Measurements from ENCODE around the gene FANCI.
A peak's percentile ranks its signal among the peaks of the same experiment; 100 is the strongest.

Gene FANCI

DNA sequence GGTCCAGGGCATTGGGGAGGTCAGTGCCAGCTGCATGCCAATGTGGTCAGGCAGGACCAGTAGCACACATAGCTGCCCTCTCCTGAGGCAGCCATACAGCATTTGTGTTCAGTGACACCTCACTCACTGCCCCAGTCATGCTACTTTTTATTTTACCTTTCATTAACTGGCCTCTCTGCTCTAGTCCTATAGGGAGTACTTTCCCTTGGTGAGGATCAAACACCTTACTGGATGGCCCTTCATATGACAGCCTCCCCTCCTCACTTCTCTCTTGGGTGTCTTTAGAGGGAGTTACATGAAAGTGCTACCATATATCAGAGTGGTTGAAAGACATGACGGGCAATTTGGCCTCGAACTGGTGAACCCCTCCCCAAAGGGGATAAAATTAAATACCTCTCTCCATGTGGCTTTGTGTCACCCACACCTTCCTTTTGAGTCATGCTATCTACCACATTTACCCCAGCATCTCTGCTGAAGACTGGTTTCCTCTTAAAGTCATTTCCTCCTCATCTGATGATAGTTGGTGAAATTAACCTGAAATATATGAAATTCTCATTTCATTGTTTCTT is 40.0 kb upstream of the FANCI start:
- Histone ChIP-seq H3K4me1 (ENCODE audit: control insufficient read depth, insufficient read depth, low read length) (peaks cover 27% of the 10 kb centered on the region), H3K4me3 (ENCODE audit: low read depth, low read length) (no peak overlapping the region), H3K36me3 (ENCODE audit: control insufficient read depth, insufficient read depth, low read length) (no peaks in the 10 kb centered on the region), H3K9ac (ENCODE audit: low read depth, low read length) (no peak overlapping the region), H3K27ac (ENCODE audit: low read depth, low read length) (no peak overlapping the region), H3K9me3 (ENCODE audit: control insufficient read depth, insufficient read depth, low read length) (no peaks in the 10 kb centered on the region), H3K27me3 (ENCODE audit: control insufficient read depth, insufficient read depth, low read length) (no peaks in the 10 kb centered on the region)

DNA sequence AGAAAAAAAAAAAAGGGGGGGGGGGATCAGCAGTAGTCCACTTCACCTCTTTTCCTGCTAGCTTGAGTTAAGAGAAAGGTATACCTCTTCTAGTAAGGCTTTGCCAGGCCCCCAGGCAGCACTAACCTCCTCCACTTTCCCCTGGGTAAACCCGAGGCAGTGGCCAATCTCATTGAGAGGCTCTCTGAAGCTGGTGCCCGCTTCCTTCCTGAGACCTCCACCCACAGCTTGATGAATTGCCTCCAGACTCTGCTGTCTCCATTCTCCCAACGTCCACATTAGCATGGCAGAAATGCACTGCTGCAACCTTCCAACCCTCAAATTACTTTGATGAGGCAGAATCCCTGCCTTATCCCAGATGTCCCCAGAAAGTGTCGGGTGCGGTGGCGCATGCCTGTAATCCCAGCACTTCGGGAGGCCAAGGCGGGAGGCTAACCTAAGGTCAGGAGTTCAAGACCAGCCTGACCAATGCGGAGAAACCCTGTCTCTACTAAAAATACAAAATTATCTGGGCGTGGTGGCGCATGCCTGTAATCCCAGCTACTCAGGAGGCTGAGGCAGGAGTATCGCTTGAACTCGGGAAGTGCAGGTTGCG is 37.7 kb upstream of the FANCI start:
- no peak overlapping the region for H3K9ac ChIP-seq (ENCODE audit: low read depth, low read length)
- H3K27me3 ChIP-seq (ENCODE audit: control insufficient read depth, insufficient read depth, low read length): no peaks in the 10 kb centered on the region
- H3K4me3 ChIP-seq (ENCODE audit: low read depth, low read length): no peak overlapping the region
- H3K4me1 ChIP-seq (ENCODE audit: control insufficient read depth, insufficient read depth, low read length): peaks cover 11% of the 10 kb centered on the region
- H3K27ac ChIP-seq (ENCODE audit: low read depth, low read length): no peak overlapping the region
- H3K9me3 ChIP-seq (ENCODE audit: control insufficient read depth, insufficient read depth, low read length): no peaks in the 10 kb centered on the region
- no peaks in the 10 kb centered on the region for H3K36me3 ChIP-seq (ENCODE audit: control insufficient read depth, insufficient read depth, low read length)

DNA sequence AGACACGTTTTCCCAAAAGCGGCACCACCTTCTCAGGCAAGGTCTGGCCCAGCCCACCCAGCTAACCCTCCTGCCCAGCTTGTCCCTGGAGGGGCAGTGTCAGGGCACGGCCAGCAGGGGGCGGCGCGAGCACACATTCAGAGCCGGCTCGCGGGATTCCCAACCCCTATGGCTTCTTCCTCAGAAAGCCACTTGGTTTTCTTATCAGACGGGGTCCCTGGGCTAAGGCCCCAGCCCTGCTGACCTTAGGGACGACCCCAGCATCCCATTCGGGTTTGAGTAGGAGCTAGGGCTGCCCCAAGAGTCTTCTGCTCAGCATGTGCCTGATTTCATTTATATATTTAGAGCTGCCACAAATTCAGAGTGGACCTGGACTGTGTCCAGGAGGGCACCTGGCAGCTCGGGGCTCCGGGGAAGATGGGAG is 36.9 kb upstream of the FANCI start:
- Histone ChIP-seq H3K27ac (ENCODE audit: low read depth, low read length) (no peak overlapping the region), H3K27me3 (ENCODE audit: control insufficient read depth, insufficient read depth, low read length) (no peaks in the 10 kb centered on the region), H3K9ac (ENCODE audit: low read depth, low read length) (no peak overlapping the region), H3K9me3 (ENCODE audit: control insufficient read depth, insufficient read depth, low read length) (no peaks in the 10 kb centered on the region), H3K4me1 (ENCODE audit: control insufficient read depth, insufficient read depth, low read length) (peaks cover 8% of the 10 kb centered on the region), H3K4me3 (ENCODE audit: low read depth, low read length) (no peak overlapping the region), H3K36me3 (ENCODE audit: control insufficient read depth, insufficient read depth, low read length) (no peaks in the 10 kb centered on the region)

DNA sequence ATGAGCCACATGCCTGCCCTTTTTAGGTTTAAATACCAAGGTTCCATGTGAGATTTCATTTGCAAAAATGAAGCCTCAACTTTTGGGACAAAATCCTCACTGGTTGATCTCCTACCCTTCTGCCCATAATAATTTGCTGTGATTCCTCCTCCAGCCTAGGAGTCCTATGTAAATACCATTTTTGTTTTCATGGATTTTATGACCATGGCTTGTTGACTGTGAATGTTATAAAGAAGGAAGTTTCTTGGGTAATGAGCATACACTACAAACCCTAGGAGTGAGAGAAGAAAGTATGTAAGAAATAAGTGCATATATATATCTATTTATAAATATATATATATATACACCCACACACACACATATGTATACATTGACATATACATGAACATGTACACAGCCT is 35.5 kb upstream of the FANCI start:
- no peak overlapping the region for H3K4me3 ChIP-seq (ENCODE audit: low read depth, low read length)

DNA sequence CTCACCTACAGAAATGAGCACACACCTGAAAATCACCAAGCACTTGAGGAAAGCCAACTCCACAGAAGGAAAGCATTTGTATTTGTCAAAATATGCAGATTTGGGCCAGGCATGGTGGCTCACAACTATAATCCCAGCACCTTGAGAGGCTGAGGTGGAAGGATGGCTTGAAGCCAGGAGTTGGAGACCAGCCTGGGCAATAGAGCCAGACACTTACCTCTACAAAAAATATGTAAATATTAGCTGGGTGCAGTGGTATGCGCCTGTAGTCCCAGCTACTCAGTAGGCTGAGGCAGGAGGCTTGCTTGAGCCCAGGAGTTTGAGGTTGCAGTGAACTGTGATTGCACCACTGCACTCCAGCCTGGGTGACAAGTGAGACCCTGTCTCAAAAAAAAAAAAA is 34.7 kb upstream of the FANCI start:
- no peak overlapping the region for H3K9ac ChIP-seq (ENCODE audit: low read depth, low read length)
- H3K27ac ChIP-seq (ENCODE audit: low read depth, low read length): no peak overlapping the region
- no peaks in the 10 kb centered on the region for H3K4me1 ChIP-seq (ENCODE audit: control insufficient read depth, insufficient read depth, low read length)
- no peaks in the 10 kb centered on the region for H3K36me3 ChIP-seq (ENCODE audit: control insufficient read depth, insufficient read depth, low read length)
- no peak overlapping the region for H3K4me3 ChIP-seq (ENCODE audit: low read depth, low read length)
- no peaks in the 10 kb centered on the region for H3K27me3 ChIP-seq (ENCODE audit: control insufficient read depth, insufficient read depth, low read length)
- H3K9me3 ChIP-seq (ENCODE audit: control insufficient read depth, insufficient read depth, low read length): no peaks in the 10 kb centered on the region

More for the DNA sequence above, 35.5 kb upstream of the FANCI start:
- Histone ChIP-seq H3K9me3 (ENCODE audit: control insufficient read depth, insufficient read depth, low read length) (no peaks in the 10 kb centered on the region), H3K36me3 (ENCODE audit: control insufficient read depth, insufficient read depth, low read length) (no peaks in the 10 kb centered on the region), H3K27me3 (ENCODE audit: control insufficient read depth, insufficient read depth, low read length) (no peaks in the 10 kb centered on the region), H3K9ac (ENCODE audit: low read depth, low read length) (no peak overlapping the region), H3K4me1 (ENCODE audit: control insufficient read depth, insufficient read depth, low read length) (no peaks in the 10 kb centered on the region), H3K27ac (ENCODE audit: low read depth, low read length) (no peak overlapping the region)

DNA sequence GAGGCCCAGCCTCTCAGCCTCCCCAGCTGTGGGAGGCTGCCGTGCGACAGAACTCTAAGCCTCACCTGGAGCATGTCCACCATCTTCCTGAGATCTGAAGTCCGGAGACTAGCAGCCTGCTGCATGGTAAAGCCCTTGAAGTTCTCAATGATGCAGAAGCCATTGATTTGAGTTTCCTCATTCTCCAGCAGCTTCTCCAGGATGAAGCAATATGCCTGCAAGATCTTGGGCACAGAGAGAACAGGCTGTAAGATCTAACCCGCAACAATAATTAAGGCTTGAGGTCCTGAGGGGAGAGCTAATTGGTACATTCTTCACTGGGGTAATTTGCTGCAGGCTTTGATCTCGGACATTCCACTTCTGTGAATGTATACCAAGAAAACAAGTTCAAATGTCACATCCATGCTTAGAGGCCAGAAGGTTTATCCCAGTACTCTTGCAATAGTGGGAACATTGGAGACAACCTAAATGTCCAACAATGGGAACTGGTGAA is 32.1 kb upstream of the FANCI start:
- Histone ChIP-seq H3K4me1 (ENCODE audit: control insufficient read depth, insufficient read depth, low read length) (no peaks in the 10 kb centered on the region), H3K9me3 (ENCODE audit: control insufficient read depth, insufficient read depth, low read length) (no peaks in the 10 kb centered on the region), H3K4me3 (ENCODE audit: low read depth, low read length) (no peak overlapping the region), H3K36me3 (ENCODE audit: control insufficient read depth, insufficient read depth, low read length) (no peaks in the 10 kb centered on the region), H3K27ac (ENCODE audit: low read depth, low read length) (no peak overlapping the region), H3K27me3 (ENCODE audit: control insufficient read depth, insufficient read depth, low read length) (no peaks in the 10 kb centered on the region), H3K9ac (ENCODE audit: low read depth, low read length) (no peak overlapping the region)

DNA sequence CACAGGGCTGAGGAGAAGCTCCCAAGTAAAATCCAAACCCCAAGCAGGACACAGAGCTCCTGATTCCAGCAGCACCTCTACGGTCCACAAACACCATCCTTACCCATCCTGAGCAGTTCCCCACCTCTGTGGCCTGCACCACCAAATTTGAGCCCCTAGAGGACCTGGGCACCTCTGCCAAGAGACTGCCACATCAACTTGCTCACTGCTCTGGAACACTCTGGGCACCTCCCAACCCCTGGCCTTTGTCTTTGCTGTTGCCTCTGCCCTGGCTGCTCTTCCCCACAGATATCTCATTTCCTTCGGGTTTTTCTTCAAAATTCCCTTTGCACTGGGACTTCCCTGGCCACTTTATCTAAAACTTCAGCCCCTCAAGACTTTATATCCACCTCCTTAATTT is 28.2 kb upstream of the FANCI start:
- H3K27me3 ChIP-seq (ENCODE audit: control insufficient read depth, insufficient read depth, low read length): no peaks in the 10 kb centered on the region
- H3K27ac ChIP-seq (ENCODE audit: low read depth, low read length): no peak overlapping the region
- H3K9me3 ChIP-seq (ENCODE audit: control insufficient read depth, insufficient read depth, low read length): no peaks in the 10 kb centered on the region
- no peak overlapping the region for H3K9ac ChIP-seq (ENCODE audit: low read depth, low read length)
- no peaks in the 10 kb centered on the region for H3K4me1 ChIP-seq (ENCODE audit: control insufficient read depth, insufficient read depth, low read length)
- no peaks in the 10 kb centered on the region for H3K36me3 ChIP-seq (ENCODE audit: control insufficient read depth, insufficient read depth, low read length)
- H3K4me3 ChIP-seq (ENCODE audit: low read depth, low read length): no peak overlapping the region

DNA sequence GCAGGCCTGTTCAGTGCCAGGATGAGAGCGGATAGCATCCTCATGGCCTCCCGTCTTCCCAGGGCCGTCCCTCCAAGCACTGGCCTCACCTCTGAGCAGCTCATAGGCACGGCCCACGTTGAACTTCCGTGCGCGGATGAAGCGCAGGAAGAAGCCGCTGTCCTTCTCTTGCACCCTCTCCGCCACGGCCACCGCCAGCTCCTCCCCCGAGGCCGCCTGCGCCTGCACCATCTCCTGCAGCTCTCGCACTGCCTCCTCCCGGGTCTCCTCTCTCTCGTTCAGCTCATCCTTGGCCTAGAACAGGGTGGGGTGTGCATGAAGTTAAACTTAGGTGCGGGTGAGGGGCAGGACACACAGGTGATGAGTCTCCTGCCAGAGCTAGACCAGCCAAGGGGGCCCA is 26.7 kb upstream of the FANCI start:
- H3K9ac ChIP-seq (ENCODE audit: low read depth, low read length): no peak overlapping the region
- H3K27ac ChIP-seq (ENCODE audit: low read depth, low read length): no peak overlapping the region
- no peaks in the 10 kb centered on the region for H3K36me3 ChIP-seq (ENCODE audit: control insufficient read depth, insufficient read depth, low read length)
- no peak overlapping the region for H3K4me3 ChIP-seq (ENCODE audit: low read depth, low read length)
- H3K9me3 ChIP-seq (ENCODE audit: control insufficient read depth, insufficient read depth, low read length): no peaks in the 10 kb centered on the region
- no peaks in the 10 kb centered on the region for H3K4me1 ChIP-seq (ENCODE audit: control insufficient read depth, insufficient read depth, low read length)
- no peaks in the 10 kb centered on the region for H3K27me3 ChIP-seq (ENCODE audit: control insufficient read depth, insufficient read depth, low read length)

DNA sequence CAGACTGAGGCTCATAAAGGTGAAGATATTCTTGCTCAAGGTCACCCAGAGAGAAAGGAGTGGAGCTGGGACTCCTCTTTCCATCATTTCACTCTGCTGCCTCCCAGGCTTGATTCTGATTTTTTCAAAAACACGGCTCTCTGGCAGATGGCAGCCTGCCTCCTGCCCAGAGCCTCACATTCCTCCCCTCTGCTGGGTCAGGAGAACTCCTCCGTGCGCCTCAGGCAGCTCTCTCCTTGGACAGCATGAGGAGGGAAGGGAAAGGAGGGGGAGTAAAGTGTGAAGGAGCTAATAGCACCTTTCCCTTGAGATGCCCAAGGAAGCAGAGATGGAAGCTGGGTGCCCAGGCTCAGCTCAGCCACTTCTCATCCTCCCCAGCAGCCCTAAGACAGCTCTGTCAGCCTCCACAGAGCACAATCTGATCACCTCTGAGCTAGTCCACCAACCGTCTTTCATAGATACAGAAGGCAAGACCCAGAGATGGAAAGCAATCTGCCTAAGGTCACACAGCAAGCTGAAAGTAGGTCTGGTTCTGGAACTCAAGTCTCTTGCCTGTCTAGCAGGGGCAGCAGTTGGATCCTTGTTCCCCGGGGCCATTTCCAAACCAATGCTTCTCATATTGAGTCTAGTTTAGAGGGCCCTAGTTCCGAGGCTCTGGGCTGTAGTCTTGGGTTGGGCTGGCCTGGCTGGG is 25.9 kb upstream of the FANCI start:
- Histone ChIP-seq H3K9ac (ENCODE audit: low read depth, low read length) (no peak overlapping the region), H3K4me3 (ENCODE audit: low read depth, low read length) (no peak overlapping the region), H3K36me3 (ENCODE audit: control insufficient read depth, insufficient read depth, low read length) (no peaks in the 10 kb centered on the region), H3K27ac (ENCODE audit: low read depth, low read length) (no peak overlapping the region), H3K9me3 (ENCODE audit: control insufficient read depth, insufficient read depth, low read length) (no peaks in the 10 kb centered on the region), H3K4me1 (ENCODE audit: control insufficient read depth, insufficient read depth, low read length) (no peaks in the 10 kb centered on the region), H3K27me3 (ENCODE audit: control insufficient read depth, insufficient read depth, low read length) (no peaks in the 10 kb centered on the region)

DNA sequence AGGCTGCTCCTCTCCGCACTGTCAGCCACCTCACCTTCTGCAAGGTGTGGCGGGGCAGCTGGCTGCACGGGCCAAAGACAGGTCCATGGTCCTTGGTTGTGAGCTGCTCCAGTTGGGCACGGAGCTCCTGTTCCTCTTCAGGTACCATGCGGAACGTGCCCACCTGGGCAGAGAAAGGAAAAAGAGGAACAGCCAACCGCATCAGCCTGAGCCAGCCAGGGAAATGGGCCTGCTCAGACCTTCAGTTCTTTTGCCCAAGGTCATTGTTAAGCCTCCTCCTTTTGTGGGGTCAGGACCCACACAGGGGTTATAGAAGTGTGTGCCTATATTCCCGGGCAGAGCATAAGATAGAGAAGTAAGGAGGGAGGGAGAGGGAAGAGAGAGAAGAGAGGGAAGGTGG is 25.2 kb upstream of the FANCI start:
- Histone ChIP-seq H3K27ac (ENCODE audit: low read depth, low read length) (no peak overlapping the region), H3K27me3 (ENCODE audit: control insufficient read depth, insufficient read depth, low read length) (no peaks in the 10 kb centered on the region), H3K36me3 (ENCODE audit: control insufficient read depth, insufficient read depth, low read length) (no peaks in the 10 kb centered on the region), H3K9me3 (ENCODE audit: control insufficient read depth, insufficient read depth, low read length) (no peaks in the 10 kb centered on the region), H3K4me1 (ENCODE audit: control insufficient read depth, insufficient read depth, low read length) (no peaks in the 10 kb centered on the region), H3K9ac (ENCODE audit: low read depth, low read length) (no peak overlapping the region), H3K4me3 (ENCODE audit: low read depth, low read length) (no peak overlapping the region)

DNA sequence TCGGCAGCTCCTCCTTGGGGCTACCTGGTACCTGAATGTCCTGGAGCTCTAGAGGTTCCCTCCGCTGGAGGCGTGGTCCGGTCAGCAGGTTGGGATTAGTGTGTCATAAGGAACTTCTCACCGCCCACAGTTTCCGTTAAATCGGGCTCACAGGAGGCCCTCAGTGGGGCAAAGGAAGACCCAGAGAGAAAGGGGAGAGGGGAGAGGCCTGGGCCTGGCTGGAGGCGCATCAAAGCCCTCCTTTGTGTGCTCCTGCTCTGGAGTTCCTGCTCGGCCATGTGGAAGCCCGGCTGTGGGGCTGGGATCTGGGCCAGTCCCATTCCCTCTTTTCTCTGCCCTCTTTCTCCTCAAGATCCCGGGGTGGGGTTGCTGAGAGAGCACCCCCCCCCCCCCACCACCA is 22.2 kb upstream of the FANCI start, which contains the start of gene RLBP1:
TSS of gene RLBP1 (minus strand) at position 37 of the 400 bp plus-strand sequence. CDS start 2,604 bp downstream, outside the sequence.
- H3K27ac ChIP-seq (ENCODE audit: low read depth, low read length): peak within 1 kb of the TSS; percentile 20
- H3K4me1 ChIP-seq (ENCODE audit: control insufficient read depth, insufficient read depth, low read length): no peaks in the 10 kb centered on the region
- no peak within 1 kb of the TSS for H3K9ac ChIP-seq (ENCODE audit: low read depth, low read length)
- H3K4me3 ChIP-seq (ENCODE audit: low read depth, low read length): no peak within 1 kb of the TSS
- H3K9me3 ChIP-seq (ENCODE audit: control insufficient read depth, insufficient read depth, low read length): no peaks in the 10 kb centered on the region
- no peaks in the 10 kb centered on the region for H3K27me3 ChIP-seq (ENCODE audit: control insufficient read depth, insufficient read depth, low read length)
- H3K36me3 ChIP-seq (ENCODE audit: control insufficient read depth, insufficient read depth, low read length): no peaks in the 10 kb centered on the region
